OCI-LY7 (cell line): Measurements from ENCODE around the gene GTF3C1. TPM values are rescaled to one million over a fixed set of nuclear protein-coding genes. Genes with fewer than 3 reads are reported as not detected.
"Not testable (repeated sequence)": the region's sequence is repeated elsewhere in the genome, so short reads cannot be mapped to it uniquely, and the experiment has no call there.

Experiments
- BruUV-seq: library from RNA; stranded (reverse); fragments of 400-500 nt; replicated peaks from 2 replicates; lab custom pipeline; 2021; lab: Mats Ljungman, UMichigan
- CTCF ChIA-PET: fragments of 300-600 bp; sonication (Branson Sonifier 250); formaldehyde crosslinking; loops from one replicate; lab custom pipeline; 2022; ENCODE audit warnings: antibody characterized with exemption; ENCODE audit not compliant: unreplicated experiment; lab: Charles Lee
- POLR2A ChIA-PET: fragments of 300-600 bp; sonication (Branson Sonifier 250); formaldehyde crosslinking; loops from one replicate; lab custom pipeline; 2022; ENCODE audit warnings: antibody characterized with exemption; lab: Charles Lee
- DNase-seq: peaks from one replicate; pipeline ENCODE4 v3.0.0-alpha.2; 2015; ENCODE audit warnings: low spot score
- H2AFZ ChIP-seq: fragments of 200-600 bp; sonication (generic), shearing (Covaris generic); 2 replicates; pipeline ENCODE4 v1.6.1; 2014; ENCODE audit warnings: mild to moderate bottlenecking, antibody characterized with exemption, low read length, moderate library complexity
- H3K27ac ChIP-seq: fragments of 200-600 bp; sonication (generic); 2 replicates; pipeline ENCODE4 v1.5.1; 2014; ENCODE audit warnings: mixed run types, low read depth, mild to moderate bottlenecking, moderate library complexity, low read length, inconsistent platforms; ENCODE audit not compliant: poor library complexity, severe bottlenecking
- H3K36me3 ChIP-seq: fragments of 200-600 bp; sonication (generic); 2 replicates; pipeline ENCODE4 v1.6.1; 2014; ENCODE audit warnings: mild to moderate bottlenecking, antibody characterized with exemption, low read length, moderate library complexity, mixed read lengths; ENCODE audit not compliant: insufficient read depth
- H3K4me1 ChIP-seq: fragments of 200-600 bp; sonication (generic); 2 replicates; pipeline ENCODE4 v1.5.1; 2014; ENCODE audit warnings: mild to moderate bottlenecking, low read length; ENCODE audit not compliant: insufficient read depth, poor library complexity, severe bottlenecking
- H3K4me2 ChIP-seq: fragments of 200-600 bp; sonication (generic); 2 replicates; pipeline ENCODE4 v1.6.1; 2014; ENCODE audit warnings: mild to moderate bottlenecking, low read length
- H3K4me3 ChIP-seq: fragments of 200-600 bp; sonication (generic); 2 replicates; pipeline ENCODE4 v1.5.1; 2014; ENCODE audit warnings: mild to moderate bottlenecking, low read depth, low read length; ENCODE audit not compliant: poor library complexity, severe bottlenecking
- H3K79me2 ChIP-seq: fragments of 200-600 bp; sonication (generic); 2 replicates; pipeline ENCODE4 v1.6.1; 2016; ENCODE audit warnings: low read depth, mild to moderate bottlenecking, low read length, moderate library complexity, mixed read lengths; ENCODE audit not compliant: insufficient read depth
- H3K9me2 ChIP-seq: fragments of 200-600 bp; sonication (generic); 2 replicates; pipeline ENCODE4 v1.6.1; 2016; ENCODE audit warnings: mild to moderate bottlenecking, low read length, mixed read lengths; ENCODE audit not compliant: insufficient read depth
- H3K9me3 ChIP-seq: fragments of 200-600 bp; sonication (generic); 2 replicates; pipeline ENCODE4 v1.6.1; 2014; ENCODE audit warnings: mild to moderate bottlenecking, mixed run types, low read length, mixed read lengths
- H4K20me1 ChIP-seq: fragments of 200-600 bp; sonication (generic); 2 replicates; pipeline ENCODE4 v1.6.1; 2014; ENCODE audit warnings: mild to moderate bottlenecking, antibody characterized with exemption, low read length, moderate library complexity, mixed read lengths; ENCODE audit not compliant: insufficient read depth
- CTCF ChIP-seq: fragments of 200-600 bp; sonication (generic); conservative IDR thresholded peaks from 2 replicates; pipeline ENCODE4 v1.5.1; 2014; ENCODE audit warnings: mild to moderate bottlenecking, antibody characterized with exemption, low read length, moderate library complexity, mixed read lengths
- EZH2phosphoT487 ChIP-seq: fragments of 200-600 bp; sonication (generic); IDR thresholded peaks from 2 replicates; pipeline ENCODE4 v1.6.1; 2018; ENCODE audit warnings: low read depth, borderline replicate concordance, mild to moderate bottlenecking, mixed run types, antibody characterized with exemption, low read length, moderate library complexity, mixed read lengths
- intact Hi-C: fragments of 100-400 bp; cut with micrococcal nuclease; formaldehyde crosslinking; loops from one replicate; pipeline ENCODE4 v1.10.0; 2022; ENCODE audit not compliant: unreplicated experiment
- total RNA-seq, 2 experiments: library from RNA; depleted of rRNA in 1 of 2; stranded (reverse); fragments of >200 nt in 1 of 2; shearing (Covaris generic) in 1 of 2; gene quantifications; 2 replicates each; pipeline ENCODE4 v1.2.3, GENCODE V29; 2014 to 2022

The GTF3C1 gene
- total RNA-seq, 2 experiments from 2014 or later, result 48.3 to 57.1 TPM

GRCh38 chr16:27576729-27577128 is 27.0 kb upstream of the GTF3C1 start:
- no peak for TF ChIP-seq EZH2phosphoT487
- no peak for TF ChIP-seq CTCF
- H3K4me2 ChIP-seq, result no peak overlapping the region
- no TSS peak for BruUV-seq
- H2AFZ ChIP-seq, result no peak overlapping the region
- no peak for DNase-seq
- no peak overlapping the region for H3K4me3 ChIP-seq
- no peaks in the 10 kb centered on the region for H3K79me2 ChIP-seq
- ChIA-PET POLR2A (no interaction called here), CTCF (no interaction called here)
- no peak overlapping the region for H3K27ac ChIP-seq
- no peaks in the 10 kb centered on the region for H3K9me2 ChIP-seq
- H3K4me1 ChIP-seq, result no peaks in the 10 kb centered on the region
- H3K9me3 ChIP-seq, result no peaks in the 10 kb centered on the region
- no peaks in the 10 kb centered on the region for H4K20me1 ChIP-seq
- intact Hi-C loops, result no loop called here
- H3K36me3 ChIP-seq, result no peaks in the 10 kb centered on the region

DNA sequence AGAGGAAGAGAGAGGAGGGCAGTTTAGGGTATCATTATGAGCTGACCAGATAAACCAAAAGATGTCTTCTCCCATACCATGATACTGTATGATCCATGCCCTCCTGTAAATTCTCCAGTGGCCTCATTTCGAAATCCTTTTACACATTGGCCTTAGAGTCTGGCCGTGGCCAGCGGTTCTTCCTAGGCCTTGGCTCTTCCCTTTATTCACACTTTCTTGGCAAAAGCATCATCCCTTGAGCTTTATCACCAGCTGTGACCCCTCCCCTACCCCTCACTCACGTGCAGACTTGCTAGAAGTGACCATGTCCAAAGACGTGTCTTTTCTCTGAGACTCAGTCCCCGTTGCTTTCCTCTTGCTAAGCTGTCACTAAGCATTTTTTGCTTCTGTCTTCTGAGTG is 23.0 kb upstream of the GTF3C1 start:
- Histone ChIP-seq H3K9me3 (no peaks in the 10 kb centered on the region), H3K36me3 (no peaks in the 10 kb centered on the region), H3K9me2 (no peaks in the 10 kb centered on the region), H3K27ac (no peak overlapping the region), H3K4me1 (no peaks in the 10 kb centered on the region), H2AFZ (no peak overlapping the region), H3K4me3 (no peak overlapping the region), H4K20me1 (no peaks in the 10 kb centered on the region), H3K79me2 (no peaks in the 10 kb centered on the region), H3K4me2 (no peak overlapping the region)
- no peak for DNase-seq
- TF ChIP-seq EZH2phosphoT487 (no peak), CTCF (no peak)
- CTCF ChIA-PET, result no interaction called here
- BruUV-seq, result no TSS peak
- intact Hi-C loops, result no loop called here
- POLR2A ChIA-PET, result no interaction called here

DNA sequence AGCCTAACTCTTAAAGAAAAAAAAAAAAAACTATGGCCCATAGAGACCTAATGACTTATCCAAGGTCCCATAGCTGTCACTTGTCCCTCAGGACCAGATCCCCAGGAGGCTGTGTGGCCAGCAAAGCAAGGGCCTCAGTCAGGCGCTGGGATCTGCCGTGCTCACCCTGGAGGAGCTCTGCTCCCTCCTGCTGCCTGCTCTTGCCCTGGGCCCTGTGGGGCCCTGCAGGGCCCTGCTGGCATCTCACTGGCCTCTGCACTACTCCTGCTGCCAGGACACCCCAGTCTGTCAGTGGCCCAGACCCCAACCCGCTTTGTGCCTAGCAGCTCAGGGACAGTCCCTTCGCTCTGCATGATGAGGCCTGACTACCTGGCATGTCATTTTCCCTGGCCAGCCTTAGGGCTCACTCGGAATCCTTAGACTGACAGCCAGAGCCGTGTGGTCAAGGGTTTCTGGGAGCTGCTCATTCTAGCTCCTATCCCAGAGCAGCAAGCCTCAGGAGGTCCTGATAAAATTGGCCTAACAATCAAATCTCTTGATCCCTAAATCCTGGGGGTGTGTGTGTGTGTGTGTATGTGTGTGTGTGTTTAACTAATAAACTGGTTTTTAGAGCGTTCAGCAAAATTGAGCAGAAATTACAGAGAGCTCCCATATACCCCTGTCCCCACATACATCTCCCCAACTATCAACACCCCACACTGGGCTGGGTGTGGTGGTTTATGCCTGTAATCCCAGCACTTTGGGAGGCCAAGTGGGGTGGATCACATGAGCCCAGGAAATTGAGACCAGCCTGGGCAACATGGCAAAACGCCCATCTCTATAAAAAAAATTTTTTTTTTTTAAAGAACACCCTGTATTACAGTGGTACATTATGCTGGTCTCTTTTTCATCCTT is 22.0 kb upstream of the GTF3C1 start:
- no peak overlapping the region for H3K27ac ChIP-seq
- no peak overlapping the region for H3K4me3 ChIP-seq
- CTCF ChIA-PET, result no interaction called here
- TF ChIP-seq CTCF (no peak), EZH2phosphoT487 (no peak)
- H3K9me2 ChIP-seq, result no peaks in the 10 kb centered on the region
- DNase-seq, result no peak
- no peaks in the 10 kb centered on the region for H4K20me1 ChIP-seq
- H3K79me2 ChIP-seq, result no peaks in the 10 kb centered on the region
- H3K9me3 ChIP-seq, result no peaks in the 10 kb centered on the region
- no TSS peak for BruUV-seq
- no peaks in the 10 kb centered on the region for H3K36me3 ChIP-seq
- H2AFZ ChIP-seq, result no peak overlapping the region
- H3K4me1 ChIP-seq, result no peaks in the 10 kb centered on the region
- POLR2A ChIA-PET, result interaction anchor here (1.6 kb wide), 1 partner anchor 11 kb away, joined by 4 read pairs; no protein-coding TSS in a partner anchor
- no peak overlapping the region for H3K4me2 ChIP-seq
- intact Hi-C loops, result no loop called here

GRCh38 chr16:27570986-27571385 is 21.3 kb upstream of the GTF3C1 start:
- H2AFZ ChIP-seq, H3K9me2 ChIP-seq, CTCF ChIA-PET, DNase-seq, H3K27ac ChIP-seq, BruUV-seq, H3K9me3 ChIP-seq, H3K4me1 ChIP-seq, intact Hi-C loops, H3K4me2 ChIP-seq, H4K20me1 ChIP-seq, H3K4me3 ChIP-seq, H3K79me2 ChIP-seq, H3K36me3 ChIP-seq: not testable (repeated sequence)
- POLR2A ChIA-PET, result interaction anchor here (1.6 kb wide), 1 partner anchor 10 kb away, joined by 4 read pairs; no protein-coding TSS in a partner anchor
